SK-N-SH treated with all-trans-retinoic acid at 6 μM for 48 hours (cell line): ENCODE results near the gene ZNF783.
"Not testable (repeated sequence)": the region's sequence is repeated elsewhere in the genome, so short reads cannot be mapped to it uniquely, and the experiment has no call there.

Experiments used
- ATAC-seq: fragments of 200-7000 bp; cut with Tn5 transposase; 3 replicates; pipeline ENCODE4 v1.9.1; 2020; ENCODE audit warnings: mild to moderate bottlenecking, moderate library complexity
- ARNTL ChIP-seq: fragments of 450-650 bp; formaldehyde crosslinking; IDR thresholded peaks from 2 replicates; pipeline ENCODE4 v1.5.0; 2020; ENCODE audit warnings: low read depth, mild to moderate bottlenecking, moderate library complexity, borderline replicate concordance
- BACH2 ChIP-seq: fragments of 250-450 bp; sonication (Bioruptor Pico); IDR thresholded peaks from 2 replicates; pipeline ENCODE4 v1.9.0; 2021; ENCODE audit warnings: mild to moderate bottlenecking, borderline replicate concordance
- GLIS3 ChIP-seq: fragments of 250-450 bp; sonication (Bioruptor Pico); IDR thresholded peaks from 2 replicates; pipeline ENCODE4 v1.5.0; 2020; ENCODE audit warnings: mild to moderate bottlenecking, moderate library complexity
- ISL1 ChIP-seq: fragments of 250-450 bp; sonication (Bioruptor Pico); IDR thresholded peaks from 2 replicates; pipeline ENCODE4 v2.1.2; 2022; ENCODE audit warnings: mild to moderate bottlenecking, moderate library complexity
- OSR1 ChIP-seq: fragments of 250-450 bp; sonication (Bioruptor Pico); IDR thresholded peaks from 2 replicates; pipeline ENCODE4 v1.8.0; 2022; ENCODE audit warnings: moderate library complexity, mild to moderate bottlenecking, inconsistent platforms
- PPARA ChIP-seq: fragments of 250-450 bp; sonication (Bioruptor Pico); IDR thresholded peaks from 2 replicates; pipeline ENCODE4 v1.5.0; 2020; ENCODE audit warnings: mild to moderate bottlenecking, borderline replicate concordance
- RARB ChIP-seq: fragments of 250-450 bp; sonication (Bioruptor Pico); IDR thresholded peaks from 2 replicates; pipeline ENCODE4 v1.8.0; 2021; ENCODE audit warnings: mild to moderate bottlenecking, moderate library complexity
- SNAI2 ChIP-seq: fragments of 250-450 bp; sonication (Bioruptor Pico); IDR thresholded peaks from 2 replicates; pipeline ENCODE4 v1.5.0; 2020; ENCODE audit warnings: mild to moderate bottlenecking, moderate library complexity
- TCF4 ChIP-seq: fragments of 250-450 bp; sonication (Bioruptor Pico); IDR thresholded peaks from 2 replicates; pipeline ENCODE4 v1.8.0; 2021; ENCODE audit warnings: mild to moderate bottlenecking, moderate library complexity, borderline replicate concordance
- TOX ChIP-seq: fragments of 250-450 bp; sonication (Bioruptor Pico); IDR thresholded peaks from 2 replicates; pipeline ENCODE4 v1.8.0; 2021; ENCODE audit warnings: mild to moderate bottlenecking, moderate library complexity, borderline replicate concordance
- ZC3H10 ChIP-seq: fragments of 250-450 bp; sonication (Bioruptor Pico); IDR thresholded peaks from 2 replicates; pipeline ENCODE4 v1.5.1; 2021; ENCODE audit warnings: mild to moderate bottlenecking, moderate library complexity
- ZFP3 ChIP-seq: fragments of 250-450 bp; sonication (Bioruptor Pico); IDR thresholded peaks from 2 replicates; pipeline ENCODE4 v1.5.0; 2020; ENCODE audit warnings: mild to moderate bottlenecking, moderate library complexity
- ZNF565 ChIP-seq: fragments of 450-650 bp; formaldehyde crosslinking; conservative IDR thresholded peaks from 2 replicates; pipeline ENCODE4 v1.5.0; 2020; ENCODE audit warnings: low read depth, mild to moderate bottlenecking, moderate library complexity
- ZNF70 ChIP-seq: fragments of 450-650 bp; formaldehyde crosslinking; IDR thresholded peaks from 2 replicates; pipeline ENCODE4 v1.5.0; 2020; ENCODE audit warnings: mild to moderate bottlenecking, moderate library complexity
- ZNF8 ChIP-seq: fragments of 450-650 bp; formaldehyde crosslinking; IDR thresholded peaks from 2 replicates; pipeline ENCODE4 v1.5.0; 2020; ENCODE audit warnings: mild to moderate bottlenecking, moderate library complexity
- TF ChIP-seq, protein P1 (sequence below): fragments of 250-450 bp; sonication (Bioruptor Pico); IDR thresholded peaks from 2 replicates; pipeline ENCODE4 v1.8.0; 2020; ENCODE audit warnings: mild to moderate bottlenecking, moderate library complexity, borderline replicate concordance
- TF ChIP-seq, protein P2 (sequence below): fragments of 250-450 bp; sonication (Bioruptor Pico); IDR thresholded peaks from 2 replicates; pipeline ENCODE4 v1.5.0; 2020; ENCODE audit warnings: mild to moderate bottlenecking, moderate library complexity
- TF ChIP-seq, protein P3 (sequence below): fragments of 250-450 bp; sonication (Bioruptor Pico); IDR thresholded peaks from 2 replicates; pipeline ENCODE4 v1.5.1; 2021; ENCODE audit warnings: mild to moderate bottlenecking, moderate library complexity
- TF ChIP-seq, protein P4 (sequence below): fragments of 250-450 bp; sonication (Bioruptor Pico); IDR thresholded peaks from 2 replicates; pipeline ENCODE4 v1.8.0; 2021; ENCODE audit warnings: low read depth, mild to moderate bottlenecking, moderate library complexity, borderline replicate concordance

ZNF783 gene

DNA sequence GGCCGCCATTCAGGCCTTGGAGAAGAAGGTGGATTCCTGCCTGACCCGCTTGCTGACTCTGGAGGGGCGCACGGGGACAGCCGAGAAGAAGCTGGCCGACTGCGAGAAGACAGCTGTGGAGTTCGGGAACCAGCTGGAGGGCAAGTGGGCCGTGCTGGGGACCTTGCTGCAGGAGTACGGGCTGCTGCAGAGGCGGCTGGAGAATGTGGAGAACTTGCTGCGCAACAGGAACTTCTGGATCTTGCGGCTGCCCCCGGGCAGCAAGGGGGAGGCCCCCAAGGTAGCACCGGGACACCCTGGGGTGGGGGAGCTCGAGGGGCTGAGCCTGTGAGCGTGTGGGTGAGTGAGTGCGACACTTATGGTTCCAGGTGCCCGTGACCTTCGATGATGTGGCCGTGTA is 4.5 kb downstream of the ZNF783 start (continued):
- TF ChIP-seq, protein P1, sequence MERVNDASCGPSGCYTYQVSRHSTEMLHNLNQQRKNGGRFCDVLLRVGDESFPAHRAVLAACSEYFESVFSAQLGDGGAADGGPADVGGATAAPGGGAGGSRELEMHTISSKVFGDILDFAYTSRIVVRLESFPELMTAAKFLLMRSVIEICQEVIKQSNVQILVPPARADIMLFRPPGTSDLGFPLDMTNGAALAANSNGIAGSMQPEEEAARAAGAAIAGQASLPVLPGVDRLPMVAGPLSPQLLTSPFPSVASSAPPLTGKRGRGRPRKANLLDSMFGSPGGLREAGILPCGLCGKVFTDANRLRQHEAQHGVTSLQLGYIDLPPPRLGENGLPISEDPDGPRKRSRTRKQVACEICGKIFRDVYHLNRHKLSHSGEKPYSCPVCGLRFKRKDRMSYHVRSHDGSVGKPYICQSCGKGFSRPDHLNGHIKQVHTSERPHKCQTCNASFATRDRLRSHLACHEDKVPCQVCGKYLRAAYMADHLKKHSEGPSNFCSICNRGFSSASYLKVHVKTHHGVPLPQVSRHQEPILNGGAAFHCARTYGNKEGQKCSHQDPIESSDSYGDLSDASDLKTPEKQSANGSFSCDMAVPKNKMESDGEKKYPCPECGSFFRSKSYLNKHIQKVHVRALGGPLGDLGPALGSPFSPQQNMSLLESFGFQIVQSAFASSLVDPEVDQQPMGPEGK (CRISPR knock-in tag), result no peak
- TF ChIP-seq ZFP3 (CRISPR knock-in tag) (no peak), ZNF8 (CRISPR knock-in tag) (no peak), PPARA (CRISPR knock-in tag) (no peak), GLIS3 (CRISPR knock-in tag) (no peak)
- TF ChIP-seq, protein P2, sequence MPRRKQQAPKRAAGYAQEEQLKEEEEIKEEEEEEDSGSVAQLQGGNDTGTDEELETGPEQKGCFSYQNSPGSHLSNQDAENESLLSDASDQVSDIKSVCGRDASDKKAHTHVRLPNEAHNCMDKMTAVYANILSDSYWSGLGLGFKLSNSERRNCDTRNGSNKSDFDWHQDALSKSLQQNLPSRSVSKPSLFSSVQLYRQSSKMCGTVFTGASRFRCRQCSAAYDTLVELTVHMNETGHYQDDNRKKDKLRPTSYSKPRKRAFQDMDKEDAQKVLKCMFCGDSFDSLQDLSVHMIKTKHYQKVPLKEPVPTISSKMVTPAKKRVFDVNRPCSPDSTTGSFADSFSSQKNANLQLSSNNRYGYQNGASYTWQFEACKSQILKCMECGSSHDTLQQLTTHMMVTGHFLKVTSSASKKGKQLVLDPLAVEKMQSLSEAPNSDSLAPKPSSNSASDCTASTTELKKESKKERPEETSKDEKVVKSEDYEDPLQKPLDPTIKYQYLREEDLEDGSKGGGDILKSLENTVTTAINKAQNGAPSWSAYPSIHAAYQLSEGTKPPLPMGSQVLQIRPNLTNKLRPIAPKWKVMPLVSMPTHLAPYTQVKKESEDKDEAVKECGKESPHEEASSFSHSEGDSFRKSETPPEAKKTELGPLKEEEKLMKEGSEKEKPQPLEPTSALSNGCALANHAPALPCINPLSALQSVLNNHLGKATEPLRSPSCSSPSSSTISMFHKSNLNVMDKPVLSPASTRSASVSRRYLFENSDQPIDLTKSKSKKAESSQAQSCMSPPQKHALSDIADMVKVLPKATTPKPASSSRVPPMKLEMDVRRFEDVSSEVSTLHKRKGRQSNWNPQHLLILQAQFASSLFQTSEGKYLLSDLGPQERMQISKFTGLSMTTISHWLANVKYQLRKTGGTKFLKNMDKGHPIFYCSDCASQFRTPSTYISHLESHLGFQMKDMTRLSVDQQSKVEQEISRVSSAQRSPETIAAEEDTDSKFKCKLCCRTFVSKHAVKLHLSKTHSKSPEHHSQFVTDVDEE (CRISPR knock-in tag), result no peak

DNA sequence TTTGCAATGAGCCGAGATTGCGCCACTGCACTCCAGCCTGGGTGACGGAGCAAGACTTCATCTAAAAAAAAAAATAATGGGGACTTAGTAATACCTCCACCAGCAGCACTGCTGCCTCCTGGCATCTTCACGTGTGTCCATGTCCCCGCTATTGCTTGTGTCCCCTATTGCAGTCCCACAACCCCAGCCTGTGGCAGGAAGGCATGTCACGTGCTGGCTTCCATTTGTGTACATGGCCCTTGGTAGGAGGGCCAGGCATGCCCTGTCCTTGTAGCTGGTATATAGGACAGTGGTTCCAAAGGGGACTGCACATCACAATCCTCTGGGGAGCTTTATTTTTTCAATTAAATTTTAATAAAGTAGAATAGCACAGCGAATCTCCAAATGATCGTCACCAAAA is 5.7 kb downstream of the ZNF783 start:
- no peak for ATAC-seq
- no peak for TF ChIP-seq BACH2 (CRISPR knock-in tag)
- TF ChIP-seq ZFP3 (CRISPR knock-in tag), result no peak
- no peak for TF ChIP-seq ZNF565 (CRISPR knock-in tag)
- no peak for TF ChIP-seq ZC3H10 (CRISPR knock-in tag)
- TF ChIP-seq ZNF70, result no peak
- TF ChIP-seq OSR1, result no peak
- TF ChIP-seq GLIS3 (CRISPR knock-in tag), result no peak
- TF ChIP-seq SNAI2 (CRISPR knock-in tag), result no peak
- TF ChIP-seq, protein P2 (CRISPR knock-in tag), result no peak
- no peak for TF ChIP-seq ISL1 (CRISPR knock-in tag)
- TF ChIP-seq, protein P3, sequence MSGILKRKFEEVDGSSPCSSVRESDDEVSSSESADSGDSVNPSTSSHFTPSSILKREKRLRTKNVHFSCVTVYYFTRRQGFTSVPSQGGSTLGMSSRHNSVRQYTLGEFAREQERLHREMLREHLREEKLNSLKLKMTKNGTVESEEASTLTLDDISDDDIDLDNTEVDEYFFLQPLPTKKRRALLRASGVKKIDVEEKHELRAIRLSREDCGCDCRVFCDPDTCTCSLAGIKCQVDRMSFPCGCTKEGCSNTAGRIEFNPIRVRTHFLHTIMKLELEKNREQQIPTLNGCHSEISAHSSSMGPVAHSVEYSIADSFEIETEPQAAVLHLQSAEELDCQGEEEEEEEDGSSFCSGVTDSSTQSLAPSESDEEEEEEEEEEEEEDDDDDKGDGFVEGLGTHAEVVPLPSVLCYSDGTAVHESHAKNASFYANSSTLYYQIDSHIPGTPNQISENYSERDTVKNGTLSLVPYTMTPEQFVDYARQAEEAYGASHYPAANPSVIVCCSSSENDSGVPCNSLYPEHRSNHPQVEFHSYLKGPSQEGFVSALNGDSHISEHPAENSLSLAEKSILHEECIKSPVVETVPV, result no peak
- TF ChIP-seq, protein P4, sequence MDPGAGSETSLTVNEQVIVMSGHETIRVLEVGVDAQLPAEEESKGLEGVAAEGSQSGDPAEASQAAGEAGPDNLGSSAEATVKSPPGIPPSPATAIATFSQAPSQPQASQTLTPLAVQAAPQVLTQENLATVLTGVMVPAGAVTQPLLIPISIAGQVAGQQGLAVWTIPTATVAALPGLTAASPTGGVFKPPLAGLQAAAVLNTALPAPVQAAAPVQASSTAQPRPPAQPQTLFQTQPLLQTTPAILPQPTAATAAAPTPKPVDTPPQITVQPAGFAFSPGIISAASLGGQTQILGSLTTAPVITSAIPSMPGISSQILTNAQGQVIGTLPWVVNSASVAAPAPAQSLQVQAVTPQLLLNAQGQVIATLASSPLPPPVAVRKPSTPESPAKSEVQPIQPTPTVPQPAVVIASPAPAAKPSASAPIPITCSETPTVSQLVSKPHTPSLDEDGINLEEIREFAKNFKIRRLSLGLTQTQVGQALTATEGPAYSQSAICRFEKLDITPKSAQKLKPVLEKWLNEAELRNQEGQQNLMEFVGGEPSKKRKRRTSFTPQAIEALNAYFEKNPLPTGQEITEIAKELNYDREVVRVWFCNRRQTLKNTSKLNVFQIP (CRISPR knock-in tag), result no peak
- no peak for TF ChIP-seq TCF4 (CRISPR knock-in tag)
- no peak for TF ChIP-seq PPARA (CRISPR knock-in tag)
- no peak for TF ChIP-seq TOX
- no peak for TF ChIP-seq RARB (CRISPR knock-in tag)
- no peak for TF ChIP-seq ZNF8 (CRISPR knock-in tag)
- no peak for TF ChIP-seq ARNTL (CRISPR knock-in tag)

DNA sequence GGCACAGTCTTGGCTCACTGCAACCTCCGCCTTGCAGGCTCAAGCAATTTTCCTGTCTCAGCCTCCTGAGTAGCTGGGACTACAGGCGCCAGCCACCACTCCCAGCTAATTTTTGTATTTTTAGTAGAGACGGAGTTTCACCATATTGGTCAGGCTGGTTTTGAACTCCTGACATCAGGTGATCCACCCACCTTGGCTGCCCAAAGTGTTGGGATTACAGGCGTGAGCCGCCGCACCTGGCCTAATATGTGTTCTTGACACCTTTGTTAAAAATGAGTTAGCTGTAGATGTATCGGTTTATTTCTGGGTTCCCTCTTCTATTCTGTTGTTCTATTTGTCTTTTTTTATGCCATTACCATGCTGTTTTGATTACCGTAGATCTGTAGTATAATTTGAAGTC is 12.4 kb downstream of the ZNF783 start:
- not testable (repeated sequence) for ATAC-seq
